ENCODE measurements around the gene CD164. TPM values are rescaled to one million over a fixed set of nuclear protein-coding genes. Genes with fewer than 3 reads are reported as not detected.
"Not testable (repeated sequence)": the region's sequence is repeated elsewhere in the genome, so short reads cannot be mapped to it uniquely, and the experiment has no call there.

Gene CD164
- total RNA-seq, 1 experiment from 2014 or later: 175 TPM

- not testable (repeated sequence) for H3K4me1 ChIP-seq (ENCODE audit: low read length); H3K27ac ChIP-seq (ENCODE audit: low read length); H3K9me2 ChIP-seq (replicated peaks; ENCODE audit: insufficient read depth, low read length); H3K9ac ChIP-seq (ENCODE audit: low read length); H3K9me3 ChIP-seq (ENCODE audit: low read length); H3K4me3 ChIP-seq (ENCODE audit: low read length); H3K4me2 ChIP-seq (ENCODE audit: low read depth, low read length, poor library complexity, severe bottlenecking); H3K79me2 ChIP-seq (ENCODE audit: low read length); DNase-seq; H4K20me1 ChIP-seq (ENCODE audit: insufficient read depth, low read depth, low read length); H3K27me3 ChIP-seq (ENCODE audit: low read length); H2AFZ ChIP-seq (ENCODE audit: low read length); H3K36me3 ChIP-seq (ENCODE audit: insufficient read depth, low read length)
Observed at GRCh38 chr6:109333870-109334269, 48.4 kb downstream of the CD164 start.

- no peak overlapping the region for H3K4me2 ChIP-seq (ENCODE audit: low read depth, low read length, poor library complexity, severe bottlenecking)
- H2AFZ ChIP-seq (ENCODE audit: low read length): no peak overlapping the region
- H3K9me3 ChIP-seq (ENCODE audit: low read length): no peaks in the 10 kb centered on the region
- H3K9ac ChIP-seq (ENCODE audit: low read length): no peak overlapping the region
- no peak overlapping the region for H3K27ac ChIP-seq (ENCODE audit: low read length)
- no peaks in the 10 kb centered on the region for H3K36me3 ChIP-seq (ENCODE audit: insufficient read depth, low read length)
- H3K79me2 ChIP-seq (ENCODE audit: low read length): no peaks in the 10 kb centered on the region
- H4K20me1 ChIP-seq (ENCODE audit: insufficient read depth, low read depth, low read length): no peaks in the 10 kb centered on the region
- no peaks in the 10 kb centered on the region for H3K4me1 ChIP-seq (ENCODE audit: low read length)
- H3K9me2 ChIP-seq (replicated peaks; ENCODE audit: insufficient read depth, low read length): no peaks in the 10 kb centered on the region
- no peak overlapping the region for H3K4me3 ChIP-seq (ENCODE audit: low read length)
- DNase-seq: no peak
- no peaks in the 10 kb centered on the region for H3K27me3 ChIP-seq (ENCODE audit: low read length)
Observed at GRCh38 chr6:109332748-109333147, 49.5 kb downstream of the CD164 start.

- no peaks in the 10 kb centered on the region for H3K4me1 ChIP-seq (ENCODE audit: low read length)
- no peaks in the 10 kb centered on the region for H3K9me2 ChIP-seq (replicated peaks; ENCODE audit: insufficient read depth, low read length)
- no peak overlapping the region for H3K4me2 ChIP-seq (ENCODE audit: low read depth, low read length, poor library complexity, severe bottlenecking)
- no peaks in the 10 kb centered on the region for H4K20me1 ChIP-seq (ENCODE audit: insufficient read depth, low read depth, low read length)
- H3K4me3 ChIP-seq (ENCODE audit: low read length): no peak overlapping the region
- DNase-seq: no peak
- H2AFZ ChIP-seq (ENCODE audit: low read length): no peak overlapping the region
- H3K9me3 ChIP-seq (ENCODE audit: low read length): no peaks in the 10 kb centered on the region
- no peaks in the 10 kb centered on the region for H3K27me3 ChIP-seq (ENCODE audit: low read length)
- no peaks in the 10 kb centered on the region for H3K79me2 ChIP-seq (ENCODE audit: low read length)
- no peaks in the 10 kb centered on the region for H3K36me3 ChIP-seq (ENCODE audit: insufficient read depth, low read length)
- H3K9ac ChIP-seq (ENCODE audit: low read length): no peak overlapping the region
- H3K27ac ChIP-seq (ENCODE audit: low read length): no peak overlapping the region
Observed at GRCh38 chr6:109331081-109331480, 51.2 kb downstream of the CD164 start.

DNA sequence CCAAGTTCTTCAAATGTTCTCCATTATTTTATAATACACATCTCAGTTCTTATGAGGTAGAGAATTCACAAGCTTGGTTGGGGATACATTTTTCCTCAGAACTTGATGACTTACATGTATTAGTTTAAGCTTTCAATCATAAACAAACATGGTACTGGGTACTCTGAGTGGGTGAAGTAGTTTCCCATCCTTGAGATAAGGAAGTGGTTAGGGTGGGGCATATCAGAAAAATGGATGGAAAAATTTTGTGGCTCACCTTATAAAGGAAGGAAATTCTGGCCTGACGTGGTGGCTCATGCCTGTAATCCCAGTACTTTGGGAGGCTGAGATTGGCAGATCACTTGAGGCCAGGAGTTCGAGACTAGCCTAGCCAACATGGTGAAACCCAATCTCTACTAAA lies 52.0 kb downstream of the CD164 start:
- no peak overlapping the region for H3K9ac ChIP-seq (ENCODE audit: low read length)
- H4K20me1 ChIP-seq (ENCODE audit: insufficient read depth, low read depth, low read length): no peaks in the 10 kb centered on the region
- H3K27ac ChIP-seq (ENCODE audit: low read length): no peak overlapping the region
- no peaks in the 10 kb centered on the region for H3K36me3 ChIP-seq (ENCODE audit: insufficient read depth, low read length)
- H3K4me1 ChIP-seq (ENCODE audit: low read length): no peaks in the 10 kb centered on the region
- no peak overlapping the region for H3K4me3 ChIP-seq (ENCODE audit: low read length)
- no peak overlapping the region for H3K4me2 ChIP-seq (ENCODE audit: low read depth, low read length, poor library complexity, severe bottlenecking)
- H3K27me3 ChIP-seq (ENCODE audit: low read length): no peaks in the 10 kb centered on the region
- no peak for DNase-seq
- H3K9me2 ChIP-seq (replicated peaks; ENCODE audit: insufficient read depth, low read length): no peaks in the 10 kb centered on the region
- H3K9me3 ChIP-seq (ENCODE audit: low read length): no peaks in the 10 kb centered on the region
- no peaks in the 10 kb centered on the region for H3K79me2 ChIP-seq (ENCODE audit: low read length)
- no peak overlapping the region for H2AFZ ChIP-seq (ENCODE audit: low read length)

DNA sequence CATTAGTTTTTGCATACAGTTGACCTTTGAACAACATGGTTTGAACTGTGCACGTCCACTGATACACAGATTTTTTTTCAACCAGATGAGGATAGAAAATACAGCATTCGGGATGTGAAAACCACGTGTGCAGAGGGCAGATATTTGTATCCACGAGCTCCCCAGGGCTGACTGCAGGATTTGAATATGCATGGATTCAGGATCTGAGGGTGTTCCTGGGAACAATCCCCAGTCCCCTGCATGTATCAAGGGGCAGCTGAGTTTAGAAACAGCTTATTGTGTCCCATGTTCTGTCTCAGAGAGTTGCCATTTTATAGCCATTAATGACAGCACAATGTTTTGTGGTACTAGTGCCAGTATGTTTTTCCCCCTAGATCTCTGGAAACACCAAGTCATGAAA lies 53.6 kb downstream of the CD164 start:
- Histone ChIP-seq H4K20me1 (ENCODE audit: insufficient read depth, low read depth, low read length) (no peaks in the 10 kb centered on the region), H3K27ac (ENCODE audit: low read length) (no peak overlapping the region), H3K9me2 (replicated peaks; ENCODE audit: insufficient read depth, low read length) (no peaks in the 10 kb centered on the region), H3K27me3 (ENCODE audit: low read length) (no peaks in the 10 kb centered on the region), H3K4me1 (ENCODE audit: low read length) (no peaks in the 10 kb centered on the region), H3K36me3 (ENCODE audit: insufficient read depth, low read length) (no peaks in the 10 kb centered on the region), H3K4me3 (ENCODE audit: low read length) (no peak overlapping the region), H2AFZ (ENCODE audit: low read length) (no peak overlapping the region), H3K79me2 (ENCODE audit: low read length) (no peaks in the 10 kb centered on the region), H3K9ac (ENCODE audit: low read length) (no peak overlapping the region), H3K4me2 (ENCODE audit: low read depth, low read length, poor library complexity, severe bottlenecking) (no peak overlapping the region), H3K9me3 (ENCODE audit: low read length) (no peaks in the 10 kb centered on the region)
- no peak for DNase-seq

DNA sequence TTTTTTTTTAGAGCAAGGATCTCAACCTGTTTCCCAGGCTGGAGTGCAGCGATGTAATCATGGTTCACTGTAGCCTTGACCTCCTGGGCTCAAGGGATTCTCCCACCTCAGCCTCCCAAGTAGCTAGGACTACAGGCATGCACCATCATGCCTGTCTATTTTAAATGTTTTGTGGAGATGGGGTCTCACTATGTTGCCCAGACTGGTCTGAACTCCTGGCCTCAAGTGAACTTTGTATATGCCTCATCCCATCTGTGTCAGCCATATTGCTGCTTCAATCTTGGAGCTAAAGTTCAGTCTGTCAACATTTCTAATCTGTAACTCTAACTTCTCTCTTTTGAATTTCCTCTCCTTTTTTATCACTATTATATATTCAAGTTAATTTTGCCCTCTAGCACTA lies 54.3 kb downstream of the CD164 start:
- Histone ChIP-seq H3K4me2 (ENCODE audit: low read depth, low read length, poor library complexity, severe bottlenecking) (no peak overlapping the region), H3K27me3 (ENCODE audit: low read length) (no peaks in the 10 kb centered on the region), H2AFZ (ENCODE audit: low read length) (no peak overlapping the region), H3K4me3 (ENCODE audit: low read length) (no peak overlapping the region), H3K79me2 (ENCODE audit: low read length) (no peaks in the 10 kb centered on the region), H3K9me3 (ENCODE audit: low read length) (no peaks in the 10 kb centered on the region), H3K9ac (ENCODE audit: low read length) (no peak overlapping the region), H3K9me2 (replicated peaks; ENCODE audit: insufficient read depth, low read length) (no peaks in the 10 kb centered on the region), H3K4me1 (ENCODE audit: low read length) (peaks cover 3% of the 10 kb centered on the region), H3K27ac (ENCODE audit: low read length) (no peak overlapping the region), H4K20me1 (ENCODE audit: insufficient read depth, low read depth, low read length) (no peaks in the 10 kb centered on the region), H3K36me3 (ENCODE audit: insufficient read depth, low read length) (no peaks in the 10 kb centered on the region)
- DNase-seq: no peak

- no peak overlapping the region for H3K27ac ChIP-seq (ENCODE audit: low read length)
- peaks cover 7% of the 10 kb centered on the region for H3K4me1 ChIP-seq (ENCODE audit: low read length)
- no peaks in the 10 kb centered on the region for H3K9me3 ChIP-seq (ENCODE audit: low read length)
- no peaks in the 10 kb centered on the region for H3K79me2 ChIP-seq (ENCODE audit: low read length)
- H3K36me3 ChIP-seq (ENCODE audit: insufficient read depth, low read length): no peaks in the 10 kb centered on the region
- no peak overlapping the region for H3K9ac ChIP-seq (ENCODE audit: low read length)
- no peak overlapping the region for H3K4me3 ChIP-seq (ENCODE audit: low read length)
- H3K27me3 ChIP-seq (ENCODE audit: low read length): no peaks in the 10 kb centered on the region
- no peaks in the 10 kb centered on the region for H3K9me2 ChIP-seq (replicated peaks; ENCODE audit: insufficient read depth, low read length)
- no peak for DNase-seq
- no peaks in the 10 kb centered on the region for H4K20me1 ChIP-seq (ENCODE audit: insufficient read depth, low read depth, low read length)
- H2AFZ ChIP-seq (ENCODE audit: low read length): no peak overlapping the region
- no peak overlapping the region for H3K4me2 ChIP-seq (ENCODE audit: low read depth, low read length, poor library complexity, severe bottlenecking)
Observed at GRCh38 chr6:109327491-109327890, 54.8 kb downstream of the CD164 start.

DNA sequence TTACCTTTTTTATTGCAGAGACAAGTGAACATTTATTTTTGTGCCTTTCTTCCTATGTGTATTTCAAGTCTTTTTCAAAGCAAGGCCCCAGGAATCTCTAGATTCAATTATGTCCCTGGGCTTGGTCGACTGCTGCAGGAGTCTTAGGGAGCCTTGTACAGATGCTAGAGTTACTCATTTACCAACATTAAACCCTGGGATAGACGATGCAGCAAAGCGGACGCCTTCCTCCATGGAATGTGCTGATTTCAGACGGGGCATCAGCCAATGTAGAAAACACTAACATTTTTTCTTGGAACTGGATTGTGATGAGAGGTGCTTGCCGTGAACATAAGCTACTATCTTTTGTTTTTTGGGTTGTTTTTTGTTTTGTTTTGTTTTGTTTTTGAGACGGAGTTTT lies 55.9 kb downstream of the CD164 start:
- Histone ChIP-seq H3K9me2 (replicated peaks; ENCODE audit: insufficient read depth, low read length) (no peaks in the 10 kb centered on the region), H3K9me3 (ENCODE audit: low read length) (no peaks in the 10 kb centered on the region), H4K20me1 (ENCODE audit: insufficient read depth, low read depth, low read length) (no peaks in the 10 kb centered on the region), H3K27ac (ENCODE audit: low read length) (no peak overlapping the region), H3K79me2 (ENCODE audit: low read length) (no peaks in the 10 kb centered on the region), H3K9ac (ENCODE audit: low read length) (no peak overlapping the region), H3K4me3 (ENCODE audit: low read length) (no peak overlapping the region), H3K4me1 (ENCODE audit: low read length) (peaks cover 7% of the 10 kb centered on the region), H3K36me3 (ENCODE audit: insufficient read depth, low read length) (no peaks in the 10 kb centered on the region), H3K27me3 (ENCODE audit: low read length) (no peaks in the 10 kb centered on the region), H2AFZ (ENCODE audit: low read length) (no peak overlapping the region), H3K4me2 (ENCODE audit: low read depth, low read length, poor library complexity, severe bottlenecking) (no peak overlapping the region)
- no peak for DNase-seq

DNA sequence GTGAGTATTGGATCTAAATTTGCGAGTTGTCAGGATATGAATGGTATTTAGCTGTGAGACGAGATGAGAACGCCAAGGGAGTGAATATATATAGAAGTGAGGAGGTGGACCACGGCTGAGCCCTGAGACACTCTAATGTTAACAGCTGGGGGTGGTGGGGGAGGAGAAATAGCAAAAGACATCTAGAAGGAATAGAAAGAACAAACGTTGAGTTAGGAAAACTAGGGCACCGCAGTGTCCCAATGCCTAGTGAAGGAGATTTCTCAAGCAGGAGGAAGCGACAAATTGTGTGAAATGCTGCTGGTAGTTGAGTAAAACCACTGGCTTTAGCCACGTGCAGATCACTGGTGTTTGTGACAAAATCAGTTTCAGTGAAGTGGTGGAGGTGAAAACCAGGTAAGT lies 56.9 kb downstream of the CD164 start:
- no peak overlapping the region for H3K4me3 ChIP-seq (ENCODE audit: low read length)
- no peaks in the 10 kb centered on the region for H3K9me3 ChIP-seq (ENCODE audit: low read length)
- H3K27me3 ChIP-seq (ENCODE audit: low read length): no peaks in the 10 kb centered on the region
- no peak overlapping the region for H3K27ac ChIP-seq (ENCODE audit: low read length)
- H3K4me1 ChIP-seq (ENCODE audit: low read length): peaks cover 7% of the 10 kb centered on the region
- H3K9me2 ChIP-seq (replicated peaks; ENCODE audit: insufficient read depth, low read length): no peaks in the 10 kb centered on the region
- H3K79me2 ChIP-seq (ENCODE audit: low read length): no peaks in the 10 kb centered on the region
- H3K36me3 ChIP-seq (ENCODE audit: insufficient read depth, low read length): no peaks in the 10 kb centered on the region
- H4K20me1 ChIP-seq (ENCODE audit: insufficient read depth, low read depth, low read length): no peaks in the 10 kb centered on the region
- no peak overlapping the region for H3K4me2 ChIP-seq (ENCODE audit: low read depth, low read length, poor library complexity, severe bottlenecking)
- no peak for DNase-seq
- H2AFZ ChIP-seq (ENCODE audit: low read length): no peak overlapping the region
- no peak overlapping the region for H3K9ac ChIP-seq (ENCODE audit: low read length)
